SU-DHL-6 (cell line): ENCODE results near the gene MAP3K7.

ENCODE experiments used
- H2AFZ ChIP-seq: fragments of 200-600 bp; sonication (generic); 2 replicates; pipeline ENCODE4 v1.6.1; 2014; ENCODE audit warnings: low read depth, mild to moderate bottlenecking, moderate library complexity, mixed read lengths, antibody characterized with exemption, low read length; ENCODE audit not compliant: severe bottlenecking
- H3F3A ChIP-seq: fragments of 200-600 bp; shearing (Covaris generic); 2 replicates; pipeline ENCODE4 v1.6.0; 2016; ENCODE audit warnings: antibody characterized with exemption, mild to moderate bottlenecking; ENCODE audit not compliant: insufficient read depth
- H3K27ac ChIP-seq: fragments of 200-600 bp; sonication (generic); 2 replicates; pipeline ENCODE4 v1.5.1; 2016; ENCODE audit warnings: low read depth, mild to moderate bottlenecking, low read length, moderate library complexity, mixed read lengths
- H3K27me3 ChIP-seq: fragments of 200-600 bp; sonication (generic), shearing (Covaris generic); 2 replicates; pipeline ENCODE4 v1.6.0; 2014; ENCODE audit warnings: mild to moderate bottlenecking, low read length
- H3K36me3 ChIP-seq: fragments of 200-600 bp; sonication (generic); 2 replicates; pipeline ENCODE4 v1.6.1; 2014; ENCODE audit warnings: mild to moderate bottlenecking, low read length, mixed read lengths
- H3K4me2 ChIP-seq: fragments of 300-600, 200-600 bp; shearing (Covaris generic), sonication (generic); 2 replicates; pipeline ENCODE4 v1.6.0; 2014; ENCODE audit warnings: low read length, low read depth, mild to moderate bottlenecking; ENCODE audit not compliant: poor library complexity, severe bottlenecking
- H3K4me3 ChIP-seq: fragments of 200-600 bp; sonication (generic); 2 replicates; pipeline ENCODE4 v1.5.1; 2014; ENCODE audit warnings: antibody characterized with exemption, low read length, mild to moderate bottlenecking, mixed read lengths; ENCODE audit not compliant: insufficient read depth, poor library complexity, severe bottlenecking
- H3K79me2 ChIP-seq: fragments of 200-600 bp; sonication (generic); 2 replicates; pipeline ENCODE4 v1.6.1; 2014; ENCODE audit warnings: mild to moderate bottlenecking, low read length, moderate library complexity; ENCODE audit not compliant: insufficient read depth
- H3K9ac ChIP-seq: fragments of 200-600 bp; sonication (generic); 2 replicates; pipeline ENCODE4 v1.7.0; 2014; ENCODE audit warnings: mild to moderate bottlenecking, low read length
- H3K9me2 ChIP-seq: fragments of 200-600 bp; sonication (generic); replicated peaks from 2 replicates; pipeline ENCODE4 v1.6.1; 2014; ENCODE audit warnings: low read length; ENCODE audit not compliant: insufficient read depth
- H3K9me3 ChIP-seq: fragments of 200-600 bp; sonication (generic); 2 replicates; pipeline ENCODE4 v1.6.1; 2014; ENCODE audit warnings: low read length, mixed read lengths; ENCODE audit not compliant: insufficient read depth
- H4K20me1 ChIP-seq: fragments of 200-600 bp; sonication (generic); 2 replicates; pipeline ENCODE4 v1.6.1; 2014; ENCODE audit warnings: low read depth, mild to moderate bottlenecking, antibody characterized with exemption, low read length, moderate library complexity, mixed read lengths
- CTCF ChIP-seq: fragments of 200-600 bp; sonication (generic); IDR thresholded peaks from one replicate; pipeline ENCODE4 v1.5.1; 2017; ENCODE audit warnings: antibody characterized with exemption, mild to moderate bottlenecking, low read length, moderate library complexity; ENCODE audit not compliant: insufficient read depth, poor library complexity, severe bottlenecking
- EZH2phosphoT487 ChIP-seq: fragments of 200-600 bp; sonication (generic), shearing (Covaris generic); conservative IDR thresholded peaks from 2 replicates; pipeline ENCODE4 v1.6.1; 2018; ENCODE audit warnings: mild to moderate bottlenecking, antibody characterized with exemption, low read length, moderate library complexity, mixed read lengths

Gene MAP3K7

DNA sequence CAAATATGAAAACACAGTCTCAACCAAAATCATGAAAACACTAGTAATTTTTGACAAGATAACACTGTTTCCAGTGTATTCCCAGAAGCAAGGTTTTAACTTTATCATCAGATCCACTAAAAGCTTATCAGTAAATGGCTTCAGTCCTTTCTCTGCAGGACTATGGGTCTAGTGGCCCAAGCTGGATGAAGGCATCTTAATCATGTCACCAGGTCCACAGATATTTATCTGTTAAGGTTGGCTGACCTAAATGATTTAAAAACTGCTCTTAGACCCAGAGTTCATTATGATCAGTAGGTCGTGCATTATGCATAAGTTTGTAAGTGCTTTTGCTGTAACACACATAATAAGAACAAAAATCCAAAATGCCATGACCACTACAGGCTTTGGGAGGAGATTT is 118.0 kb downstream of the MAP3K7 start:
- Histone ChIP-seq H3F3A (no peaks in the 10 kb centered on the region), H3K27me3 (no peaks in the 10 kb centered on the region), H3K36me3 (no peaks in the 10 kb centered on the region), H3K27ac (no peak overlapping the region), H4K20me1 (no peaks in the 10 kb centered on the region), H3K9ac (no peak overlapping the region), H3K79me2 (no peaks in the 10 kb centered on the region), H3K9me2 (no peaks in the 10 kb centered on the region), H2AFZ (no peak overlapping the region), H3K9me3 (no peaks in the 10 kb centered on the region), H3K4me2 (no peak overlapping the region), H3K4me3 (no peak overlapping the region)
- TF ChIP-seq CTCF, result no peak

DNA sequence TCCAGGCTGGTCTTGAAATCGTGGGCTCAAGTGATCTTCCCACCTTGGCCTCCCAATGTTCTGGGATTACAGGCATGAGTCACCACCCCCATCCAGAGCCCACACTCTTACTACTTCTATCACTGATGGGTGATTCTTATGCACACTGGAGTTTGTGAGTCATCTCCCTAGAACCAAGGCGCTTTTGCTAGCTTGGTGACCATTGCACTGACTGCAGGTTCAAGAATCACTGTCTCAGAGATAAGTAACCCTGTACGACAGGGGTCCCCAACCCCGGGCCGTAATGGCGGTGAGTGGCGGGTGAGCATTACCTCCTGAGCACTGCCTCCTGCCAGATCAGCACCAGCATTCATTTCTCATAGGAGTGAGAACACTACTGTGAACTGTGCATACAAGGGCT is 118.8 kb downstream of the MAP3K7 start:
- no peaks in the 10 kb centered on the region for H3K9me3 ChIP-seq
- no peak overlapping the region for H3K27ac ChIP-seq
- H3K36me3 ChIP-seq, result no peaks in the 10 kb centered on the region
- H3K4me2 ChIP-seq, result no peak overlapping the region
- H3F3A ChIP-seq, result no peaks in the 10 kb centered on the region
- TF ChIP-seq EZH2phosphoT487, result no peak
- H2AFZ ChIP-seq, result no peak overlapping the region
- no peak overlapping the region for H3K9ac ChIP-seq
- no peaks in the 10 kb centered on the region for H3K9me2 ChIP-seq
- H3K4me3 ChIP-seq, result no peak overlapping the region
- H4K20me1 ChIP-seq, result no peaks in the 10 kb centered on the region
- no peaks in the 10 kb centered on the region for H3K27me3 ChIP-seq
- H3K79me2 ChIP-seq, result no peaks in the 10 kb centered on the region

DNA sequence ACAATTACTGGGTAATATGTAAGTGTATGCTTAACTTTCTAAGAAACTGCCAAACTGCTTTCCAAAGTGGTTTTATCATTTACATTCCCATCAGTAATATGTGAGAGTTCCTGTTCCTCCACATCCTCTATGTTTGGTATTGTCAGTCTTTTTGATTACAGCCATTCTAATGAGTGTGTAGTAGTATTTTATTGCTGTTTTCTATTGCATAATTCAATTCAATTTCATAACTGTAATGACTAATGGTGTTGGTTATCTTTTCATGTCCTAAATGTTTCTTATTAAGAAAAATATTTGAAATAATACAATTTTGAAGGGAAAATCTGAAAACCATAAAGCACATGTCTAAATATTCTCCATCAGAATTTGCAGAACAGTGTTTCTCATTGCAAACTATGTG is 119.3 kb downstream of the MAP3K7 start:
- no peak overlapping the region for H3K9ac ChIP-seq
- TF ChIP-seq CTCF, result no peak
- no peak for TF ChIP-seq EZH2phosphoT487
- H2AFZ ChIP-seq, result no peak overlapping the region
- H3K79me2 ChIP-seq, result no peaks in the 10 kb centered on the region
- no peaks in the 10 kb centered on the region for H3K9me2 ChIP-seq
- no peaks in the 10 kb centered on the region for H4K20me1 ChIP-seq
- no peaks in the 10 kb centered on the region for H3K27me3 ChIP-seq
- H3K27ac ChIP-seq, result no peak overlapping the region
- no peaks in the 10 kb centered on the region for H3K9me3 ChIP-seq
- H3K4me2 ChIP-seq, result no peak overlapping the region
- no peaks in the 10 kb centered on the region for H3K36me3 ChIP-seq
- H3F3A ChIP-seq, result no peaks in the 10 kb centered on the region
- H3K4me3 ChIP-seq, result no peak overlapping the region

DNA sequence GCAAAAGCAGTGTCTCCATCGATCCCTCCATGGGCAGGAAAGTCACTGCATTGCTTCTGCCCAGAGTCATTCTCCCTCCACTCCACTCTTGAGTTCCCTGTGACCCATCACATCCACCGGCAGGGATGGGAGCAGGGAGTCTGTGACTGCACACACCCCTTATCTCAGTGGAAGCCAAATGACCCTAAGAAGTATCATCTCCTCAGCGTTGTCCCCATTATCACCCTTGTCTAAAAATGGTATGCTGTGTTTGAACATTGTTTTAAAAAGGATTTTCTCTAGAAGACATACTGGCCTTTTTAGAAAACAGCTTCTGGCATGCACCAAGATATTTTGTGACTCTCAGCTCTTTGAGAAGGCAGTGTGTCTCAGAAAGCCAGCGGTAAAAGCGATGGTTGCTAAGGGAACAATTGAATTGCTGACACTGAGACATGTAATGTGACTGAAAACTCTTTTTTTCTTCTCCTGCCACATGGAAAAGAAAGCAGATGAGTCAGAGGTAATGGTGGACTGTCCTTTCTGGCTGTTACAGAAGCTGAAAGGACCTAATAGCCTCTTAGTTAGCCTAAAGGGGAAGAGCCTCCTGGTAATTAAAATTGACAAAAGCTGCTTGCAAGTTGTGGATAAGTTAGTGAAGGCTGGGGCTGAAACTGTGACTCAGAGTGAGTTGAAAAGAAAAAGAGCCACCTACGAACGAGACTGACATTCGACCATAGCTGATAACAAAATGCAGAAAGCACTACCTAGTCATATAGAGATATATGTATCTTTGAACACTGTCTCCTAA is 120.5 kb downstream of the MAP3K7 start:
- Histone ChIP-seq H3F3A (no peaks in the 10 kb centered on the region), H3K4me3 (no peak overlapping the region), H3K27me3 (no peaks in the 10 kb centered on the region), H3K27ac (no peak overlapping the region), H3K9me3 (no peaks in the 10 kb centered on the region), H3K9me2 (no peaks in the 10 kb centered on the region), H2AFZ (peak overlapping the region; percentile 5), H3K36me3 (no peaks in the 10 kb centered on the region), H4K20me1 (no peaks in the 10 kb centered on the region), H3K4me2 (no peak overlapping the region), H3K79me2 (no peaks in the 10 kb centered on the region), H3K9ac (no peak overlapping the region)
- TF ChIP-seq CTCF (no peak), EZH2phosphoT487 (no peak)
